ENCODE results near the gene TFDP2.
"Not testable (repeated sequence)": the region's sequence is repeated elsewhere in the genome, so short reads cannot be mapped to it uniquely, and the experiment has no call there.

The TFDP2 gene

DNA sequence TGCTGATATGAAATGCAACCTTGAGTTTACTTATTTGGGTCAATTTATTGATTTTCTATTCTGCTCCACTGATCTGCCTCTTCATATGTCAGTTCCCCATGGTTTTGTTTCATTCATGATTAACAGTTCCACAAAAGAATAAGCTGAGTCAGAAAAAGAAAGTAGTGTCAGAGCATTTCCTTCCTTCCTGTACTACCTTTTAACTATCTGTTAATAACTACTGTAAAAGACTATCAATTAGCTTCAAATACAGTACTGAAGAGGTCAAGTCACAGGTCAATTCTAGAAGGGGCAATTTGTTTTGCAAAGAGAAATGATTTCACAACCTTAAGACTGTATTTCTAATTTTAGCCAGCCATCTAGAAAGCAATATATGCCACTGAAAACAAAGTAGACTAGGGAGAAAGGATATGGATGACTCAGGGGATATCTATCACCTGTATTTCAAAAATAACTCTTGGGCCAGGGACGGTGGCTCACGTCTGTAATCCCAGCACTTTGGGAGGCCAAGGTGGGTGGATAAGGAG, 129.5 kb downstream of the TFDP2 start:
- ATAC-seq (no peak), DNase-seq (no peak)

DNA sequence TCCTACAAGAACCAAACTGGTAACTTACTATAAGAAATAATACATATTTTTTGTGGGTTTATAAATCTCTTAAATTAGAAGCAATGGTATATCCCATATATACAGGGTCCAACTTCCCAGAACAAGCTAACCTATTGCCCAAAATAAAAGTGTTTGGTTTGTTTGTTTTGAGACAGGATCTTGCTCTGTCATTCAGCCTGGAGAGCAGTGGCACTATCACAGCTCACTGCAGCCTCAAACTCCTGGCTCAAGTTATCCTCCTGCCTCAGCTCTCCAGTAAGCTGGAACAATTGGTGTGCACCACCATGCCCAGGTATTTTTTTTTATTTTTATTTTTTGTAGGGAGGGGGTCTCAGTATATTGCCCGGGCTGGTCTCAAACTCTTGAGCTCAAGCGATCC, 135.4 kb downstream of the TFDP2 start:
- DNase-seq (no peak), ATAC-seq (no peak)

DNA sequence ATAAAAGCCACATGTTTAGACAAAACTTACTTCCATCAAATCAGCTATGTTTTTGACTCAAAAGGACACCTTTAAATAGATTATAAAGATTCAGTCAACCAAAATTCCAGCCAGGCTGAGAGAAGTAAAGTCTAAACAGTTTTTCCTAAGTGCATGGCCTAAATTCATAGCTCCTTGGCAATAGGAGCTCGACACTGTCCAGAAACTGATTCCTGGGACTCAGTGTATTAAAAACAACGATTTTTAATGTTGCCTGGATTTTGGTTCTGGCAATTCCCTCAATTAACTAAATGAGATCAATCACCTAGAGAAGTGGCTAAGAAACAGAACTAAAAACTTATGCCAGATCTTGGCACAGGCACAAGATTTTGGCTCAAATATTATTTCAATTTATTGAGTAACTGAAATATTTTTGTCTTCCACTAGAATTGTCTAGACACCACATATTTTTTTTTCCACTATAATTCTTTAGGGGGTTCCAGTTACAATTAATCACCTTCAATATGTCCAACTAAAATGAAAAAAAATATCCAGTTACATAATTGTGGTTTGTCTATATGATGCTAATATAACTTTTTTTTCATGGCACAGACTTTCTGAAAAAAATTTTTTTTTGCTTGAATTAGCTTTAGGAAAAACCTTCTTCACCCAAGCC, 135.9 kb downstream of the TFDP2 start:
- ATAC-seq (no peak), DNase-seq (no peak)

DNA sequence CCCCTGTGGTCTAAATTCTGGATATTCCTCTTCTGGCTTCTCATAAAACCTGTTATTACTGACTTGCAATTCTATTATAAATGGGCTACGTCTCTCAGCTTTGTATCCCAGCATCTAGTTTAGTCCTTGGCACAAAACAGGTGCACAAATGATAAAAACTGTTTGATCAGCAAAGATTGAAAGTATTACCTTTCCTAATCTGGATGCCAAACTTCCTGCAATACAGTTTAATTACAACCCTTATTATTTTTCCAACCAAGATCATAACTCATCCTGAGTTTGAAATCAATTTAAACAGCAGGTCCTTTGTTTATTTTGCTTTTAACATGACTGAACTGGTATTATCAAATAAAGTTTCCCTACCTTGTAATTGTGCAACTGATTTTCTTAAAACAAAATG, 140.3 kb downstream of the TFDP2 start:
- DNase-seq (no peak), ATAC-seq (no peak)

DNA sequence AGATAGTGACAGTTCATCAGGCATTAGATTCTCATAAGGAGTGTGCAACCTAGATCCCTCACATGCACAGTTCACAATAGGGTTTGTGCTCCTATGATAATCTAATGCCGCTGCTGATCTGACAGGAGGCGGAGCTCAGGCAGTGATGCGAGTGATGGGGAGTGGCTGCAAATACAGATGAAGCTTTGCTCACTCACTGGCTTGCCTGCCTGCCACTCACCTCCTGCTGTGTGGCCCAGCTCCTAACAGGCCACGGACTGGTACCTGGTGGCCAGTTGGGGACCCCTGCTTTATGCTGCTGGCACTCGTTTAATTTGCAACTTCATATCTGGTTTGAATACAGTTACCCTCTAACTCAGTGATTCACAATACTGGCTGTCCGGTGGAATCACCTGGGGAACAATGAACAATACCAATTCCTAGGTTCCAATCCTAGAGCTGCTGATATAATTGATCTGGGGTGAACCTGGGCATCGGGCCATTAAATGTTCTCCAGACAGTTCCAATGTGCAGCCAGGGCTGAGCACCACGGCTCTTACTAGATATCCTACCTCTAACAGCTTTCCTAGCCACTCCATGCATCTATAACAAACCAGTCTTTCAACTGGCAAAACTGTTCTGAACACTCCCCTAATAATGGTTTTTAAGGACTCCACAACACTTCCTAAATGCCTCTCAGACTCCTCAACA, 141.5 kb downstream of the TFDP2 start:
- ATAC-seq (no peak), DNase-seq (no peak)

DNA sequence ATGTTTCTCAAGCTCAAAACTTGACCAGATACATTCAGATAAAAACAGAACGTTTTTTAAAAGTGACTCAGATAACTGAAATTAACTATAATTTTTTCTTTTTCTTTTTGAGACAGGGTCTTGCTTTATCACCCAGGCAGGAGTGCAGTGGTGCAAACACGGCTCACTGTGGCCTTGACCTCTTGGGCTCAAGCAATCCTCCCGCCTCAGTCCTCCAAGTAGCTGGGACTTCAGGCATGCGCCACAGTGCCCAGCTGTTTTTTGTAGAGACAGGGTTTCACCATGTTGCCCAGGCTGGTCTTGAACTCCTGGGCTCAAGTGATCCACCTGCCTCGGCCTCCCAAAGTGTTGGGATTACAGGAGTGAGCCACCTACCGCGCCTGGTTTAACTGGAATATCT, 144.4 kb downstream of the TFDP2 start:
- not testable (repeated sequence) for ATAC-seq, DNase-seq

DNA sequence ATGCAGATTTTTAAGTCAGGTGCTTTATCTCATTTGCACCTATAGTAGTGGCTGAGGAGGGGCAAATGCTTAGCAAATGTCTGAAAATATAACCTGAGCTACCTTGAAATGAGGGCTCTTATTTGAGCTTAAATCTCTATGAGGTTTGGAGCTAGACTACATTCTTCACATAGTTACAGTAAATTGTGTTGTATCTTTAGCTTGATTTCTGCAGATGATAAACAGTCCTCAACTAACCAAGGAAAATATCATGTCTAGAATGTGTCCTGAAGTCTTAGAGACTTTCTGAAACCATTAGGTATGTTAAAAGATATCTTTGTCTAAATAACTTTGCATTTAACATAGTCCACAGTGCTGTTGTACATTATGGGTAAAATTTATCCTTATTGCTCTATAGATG, 145.3 kb downstream of the TFDP2 start:
- DNase-seq (no peak), ATAC-seq (no peak)

DNA sequence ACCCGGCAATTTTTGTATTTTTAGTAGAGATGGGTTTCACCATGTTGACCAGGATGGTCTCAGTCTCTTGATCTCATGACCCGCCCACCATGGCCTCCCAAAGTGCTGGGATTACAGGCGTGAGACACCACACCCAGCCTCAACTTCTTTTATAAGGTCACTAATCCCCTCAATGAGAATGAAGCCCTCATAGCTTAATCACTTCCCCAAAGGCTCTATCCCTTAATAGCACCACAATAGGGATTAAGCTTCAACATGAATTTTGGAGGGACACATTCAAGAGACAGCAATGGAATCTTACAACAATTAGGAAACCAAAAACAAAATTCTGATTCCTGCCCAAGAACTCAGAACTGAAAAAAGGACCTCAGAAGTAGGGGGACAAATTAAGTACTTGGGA, 146.1 kb downstream of the TFDP2 start:
- ATAC-seq = no peak
- DNase-seq = no peak

DNA sequence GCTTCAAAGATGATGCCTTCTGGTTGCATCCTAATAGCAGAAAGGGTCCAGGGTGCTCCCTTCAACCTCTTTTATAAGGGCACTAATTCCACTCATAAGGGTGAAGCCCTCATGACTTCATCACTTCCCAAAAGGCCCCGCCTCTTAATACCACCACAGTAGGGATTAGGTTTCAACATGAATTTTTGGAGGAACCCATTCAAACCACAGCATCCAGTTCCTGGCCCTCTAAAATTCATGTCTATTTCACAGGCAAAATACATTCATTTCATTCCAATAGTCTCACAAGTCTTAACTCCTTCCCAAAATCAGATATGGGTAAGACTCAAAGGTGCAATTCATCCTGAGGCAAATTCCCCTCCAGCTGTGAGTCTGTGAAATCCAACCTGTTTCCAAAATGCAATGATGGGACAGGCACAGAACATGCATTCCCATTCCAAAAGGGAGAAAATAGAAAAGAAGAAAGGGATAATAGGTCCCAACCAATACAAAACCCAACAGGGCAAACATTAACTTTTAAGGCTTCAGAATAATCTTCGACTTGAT, 148.9 kb downstream of the TFDP2 start:
- DNase-seq (no peak), ATAC-seq (no peak)

DNA sequence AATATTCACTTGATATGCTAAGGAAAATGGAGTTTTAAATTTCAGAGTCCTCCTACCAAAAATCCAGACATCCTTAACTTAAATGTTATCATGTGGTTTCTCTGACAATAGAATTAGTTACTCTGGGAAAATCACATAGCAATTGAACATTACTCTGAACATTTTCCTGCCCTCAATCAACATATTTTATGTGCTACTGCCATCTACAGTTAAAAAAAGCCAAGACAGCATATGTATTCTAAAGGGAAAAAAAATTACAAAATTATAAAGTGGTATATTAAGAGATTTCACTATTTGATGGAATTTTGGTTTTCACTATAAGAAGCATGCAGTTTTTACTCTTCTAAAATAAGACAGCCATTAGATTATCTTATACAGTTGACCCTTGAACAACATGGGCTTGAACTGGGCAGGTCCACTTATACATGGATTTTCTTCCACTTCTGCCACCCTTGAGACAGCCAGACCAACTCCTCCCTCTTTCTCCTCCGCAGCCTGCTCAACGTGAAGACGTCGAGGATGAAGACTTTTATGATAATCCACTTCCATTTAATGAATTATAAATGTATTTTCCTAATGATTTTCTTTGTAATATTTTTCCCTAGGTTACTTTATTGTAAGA, 150.6 kb downstream of the TFDP2 start:
- no peak for DNase-seq
- no peak for ATAC-seq

DNA sequence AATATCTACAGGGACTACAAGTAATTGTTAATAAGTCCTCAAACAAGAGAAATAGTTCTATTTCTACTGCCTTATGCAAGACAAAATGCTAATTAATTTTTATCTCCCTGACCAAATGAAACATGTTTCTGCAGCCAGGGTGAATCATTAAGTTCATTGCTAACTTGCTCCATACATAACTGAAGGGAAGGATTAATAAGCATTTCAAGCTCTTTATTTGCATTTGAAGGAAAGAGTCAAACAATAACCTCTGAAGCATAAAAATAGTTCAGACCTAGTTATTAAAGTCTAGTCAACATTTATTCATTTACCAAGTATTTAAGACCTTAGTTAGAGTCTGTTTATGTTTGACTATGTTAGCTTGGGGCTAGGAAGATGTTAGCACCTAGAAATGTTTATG, 152.9 kb downstream of the TFDP2 start:
- no peak for ATAC-seq

DNA sequence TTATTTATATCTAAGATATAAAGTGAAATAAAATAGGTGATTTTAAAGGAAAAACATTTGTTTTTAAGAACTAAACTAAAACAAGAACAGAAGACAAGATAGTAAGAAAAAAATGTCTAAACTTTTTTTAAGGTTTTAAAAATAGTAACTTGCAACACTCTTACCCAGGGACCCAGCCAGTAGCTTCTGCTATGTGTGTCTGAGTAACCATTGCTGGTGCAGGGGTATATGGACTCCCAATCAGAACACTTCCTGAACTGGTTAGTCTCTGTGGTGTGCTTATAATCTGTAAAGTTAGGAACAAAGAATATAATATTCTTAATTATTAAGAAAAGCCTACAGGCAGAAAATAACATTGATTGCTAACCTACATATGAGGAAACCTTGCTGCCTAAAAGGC, 154.5 kb downstream of the TFDP2 start:
- DNase-seq = no peak
- ATAC-seq = no peak

More for the DNA sequence above, 152.9 kb downstream of the TFDP2 start:
- no peak for DNase-seq

DNA sequence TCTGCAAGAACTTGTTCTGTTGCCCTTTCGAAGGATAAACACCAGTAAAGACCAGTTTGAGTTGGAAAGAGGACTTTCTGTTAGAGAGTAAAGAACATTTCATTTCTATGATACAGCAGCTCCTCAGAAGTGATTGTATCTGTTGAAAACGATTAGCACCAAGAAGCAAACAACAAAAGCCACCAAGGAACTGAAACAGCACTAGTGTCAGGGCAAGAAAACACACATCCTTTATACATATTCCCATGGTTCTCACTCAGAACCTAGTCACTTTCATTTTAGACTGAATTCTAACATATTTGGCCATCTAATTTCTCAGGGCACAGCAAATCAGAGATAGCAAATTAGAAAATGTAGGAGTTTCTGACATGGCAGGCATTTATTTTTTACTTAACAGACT, 156.8 kb downstream of the TFDP2 start:
- ATAC-seq (no peak), DNase-seq (no peak)

DNA sequence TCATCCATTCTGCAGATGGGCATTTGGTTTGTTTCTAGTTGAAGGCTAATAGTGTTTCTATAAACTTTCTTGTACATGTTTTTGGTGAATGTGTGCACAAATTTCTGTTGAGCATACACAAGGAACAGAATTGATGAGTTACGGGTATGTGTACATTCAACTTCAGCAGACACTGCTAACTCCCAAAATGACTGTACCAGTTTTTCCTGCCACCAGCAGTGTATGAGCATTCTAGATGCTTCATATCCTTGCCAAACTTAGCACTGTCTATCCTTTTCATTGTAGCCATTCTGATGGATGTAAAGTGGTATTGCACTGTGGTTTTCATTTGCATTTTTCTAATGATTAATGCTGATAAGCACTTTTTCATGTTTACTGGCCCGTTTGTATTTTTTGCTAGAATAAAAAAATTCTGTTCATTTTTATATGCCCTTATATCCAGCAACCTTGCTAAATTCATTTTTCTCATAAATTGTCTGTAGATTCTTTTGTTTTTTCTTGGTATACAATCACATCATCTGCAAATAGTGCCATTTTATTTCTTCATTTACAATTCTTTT, 162.7 kb downstream of the TFDP2 start:
- ATAC-seq = no peak
- DNase-seq = no peak

DNA sequence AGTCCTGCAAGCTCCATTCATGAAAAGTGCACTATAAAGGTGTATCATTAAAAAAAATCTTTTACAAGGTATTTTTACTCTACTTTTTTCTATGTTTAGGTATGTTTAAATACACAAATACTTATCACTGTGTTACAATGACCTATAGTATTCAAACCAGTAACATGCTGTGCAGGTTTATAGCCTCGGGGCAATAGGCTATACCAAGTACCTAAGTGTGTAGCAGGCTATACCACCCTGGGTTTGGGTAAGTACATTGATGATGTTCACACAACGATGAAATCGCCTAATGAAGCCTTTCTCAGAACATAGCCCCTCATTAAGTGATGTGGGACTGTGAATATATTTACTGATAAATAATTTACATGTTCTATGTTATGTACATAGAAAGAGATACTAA, 168.3 kb downstream of the TFDP2 start:
- DNase-seq = no peak
- ATAC-seq = no peak

DNA sequence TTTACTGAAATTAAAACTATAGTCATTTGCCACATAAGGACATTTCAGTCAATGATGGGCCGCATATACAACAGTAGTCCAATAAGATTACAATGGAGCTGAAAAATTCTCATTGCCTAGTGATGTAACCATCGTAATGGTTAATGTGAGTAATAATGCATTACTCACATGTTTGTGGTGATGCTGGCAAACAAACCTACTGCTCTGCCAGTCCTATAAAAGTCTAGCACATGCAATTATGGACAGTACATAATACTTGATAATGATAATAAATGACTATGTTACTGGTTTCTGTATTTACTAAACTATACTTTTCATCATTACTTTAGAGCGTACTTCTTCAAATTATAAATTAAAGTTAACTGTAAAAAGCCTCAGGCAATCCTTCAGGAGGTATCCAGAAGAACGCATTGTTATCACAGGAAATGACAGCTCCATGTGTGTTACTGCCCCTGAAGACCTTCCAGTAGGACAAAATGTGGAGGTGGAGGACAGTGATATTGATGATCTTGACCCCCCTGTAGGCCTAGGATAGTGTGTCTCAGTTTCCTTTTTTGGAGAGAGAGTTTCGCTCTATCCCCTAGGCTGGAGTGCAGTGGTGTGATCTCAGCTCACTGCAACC, 170.2 kb downstream of the TFDP2 start:
- DNase-seq (no peak), ATAC-seq (no peak)

DNA sequence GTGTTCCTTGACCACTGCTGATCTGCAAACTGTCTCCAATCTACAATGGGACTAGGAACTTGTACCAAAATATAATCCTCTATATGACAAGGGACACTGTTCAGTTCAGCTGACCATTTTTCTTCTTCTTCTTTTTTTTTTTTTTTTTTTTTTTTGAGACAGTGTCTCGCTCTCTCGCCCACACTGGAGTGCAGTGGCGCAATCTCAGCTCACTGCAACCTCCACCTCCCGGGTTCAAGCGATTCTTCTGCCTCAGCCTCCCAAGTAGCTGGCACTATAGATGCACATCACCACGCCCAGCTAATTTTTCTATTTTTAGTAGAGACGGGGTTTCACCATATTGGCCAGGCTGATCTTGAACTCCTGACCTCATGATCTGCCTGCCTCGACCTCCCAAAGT, 174.6 kb downstream of the TFDP2 start:
- not testable (repeated sequence) for ATAC-seq, DNase-seq

DNA sequence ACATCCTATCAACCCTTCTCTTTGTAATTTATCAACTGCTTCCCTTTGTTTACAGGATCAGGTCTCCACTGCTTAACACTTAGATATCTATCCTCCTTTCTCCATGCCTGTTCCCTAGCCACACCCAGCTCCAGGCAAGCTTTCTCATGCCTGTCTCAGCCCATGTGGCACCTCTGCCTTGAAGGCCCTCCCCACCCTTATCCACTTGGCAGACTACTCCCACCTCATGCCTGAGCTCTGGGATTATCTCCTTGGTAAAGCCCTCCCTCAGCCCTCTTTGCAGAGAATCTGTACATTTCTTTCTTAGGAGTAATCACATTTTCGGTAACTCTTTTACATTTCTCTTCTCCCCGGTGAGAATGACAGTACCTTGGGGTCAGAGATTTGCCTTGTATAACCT, 176.9 kb downstream of the TFDP2 start:
- DNase-seq (no peak), ATAC-seq (no peak)

DNA sequence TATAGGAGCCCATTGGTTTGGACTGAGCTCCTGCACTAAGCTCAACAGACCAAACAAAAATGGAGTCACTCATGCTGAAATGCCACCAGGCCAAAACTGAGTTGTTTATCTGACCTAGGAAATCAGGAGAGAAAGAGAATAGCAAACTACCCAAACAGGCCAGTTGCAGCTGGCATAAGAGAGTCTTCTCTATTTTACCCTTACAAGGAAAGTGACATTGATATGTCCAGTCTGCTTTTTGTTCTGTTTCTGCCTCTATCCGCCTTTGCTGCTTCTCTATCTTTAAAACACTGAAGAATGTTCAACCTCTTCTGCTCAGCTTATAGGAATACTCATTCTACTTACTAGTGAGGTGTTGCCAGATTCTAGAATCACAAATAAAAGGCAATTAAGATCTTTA, 177.8 kb downstream of the TFDP2 start:
- ATAC-seq (no peak), DNase-seq (no peak)

DNA sequence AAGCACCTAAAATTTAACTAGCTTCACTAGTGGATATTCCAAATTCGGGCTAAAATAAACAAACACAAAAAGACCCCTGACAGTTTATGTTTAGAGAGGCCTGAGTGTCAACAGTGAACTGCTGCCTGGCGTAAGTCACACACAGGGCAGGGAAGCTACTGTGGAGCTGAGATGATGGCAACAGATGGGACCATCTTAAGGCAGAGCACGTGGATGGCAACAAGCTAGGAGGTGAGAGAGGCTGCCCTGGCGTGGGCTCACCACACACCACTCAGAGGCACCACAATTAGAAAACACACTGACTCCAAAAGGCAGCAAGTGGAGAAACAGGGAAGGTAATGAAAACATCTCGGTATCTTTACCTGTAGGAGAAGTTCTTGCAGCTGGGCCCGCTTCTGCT, 179.6 kb downstream of the TFDP2 start:
- ATAC-seq = no peak
- DNase-seq = no peak

DNA sequence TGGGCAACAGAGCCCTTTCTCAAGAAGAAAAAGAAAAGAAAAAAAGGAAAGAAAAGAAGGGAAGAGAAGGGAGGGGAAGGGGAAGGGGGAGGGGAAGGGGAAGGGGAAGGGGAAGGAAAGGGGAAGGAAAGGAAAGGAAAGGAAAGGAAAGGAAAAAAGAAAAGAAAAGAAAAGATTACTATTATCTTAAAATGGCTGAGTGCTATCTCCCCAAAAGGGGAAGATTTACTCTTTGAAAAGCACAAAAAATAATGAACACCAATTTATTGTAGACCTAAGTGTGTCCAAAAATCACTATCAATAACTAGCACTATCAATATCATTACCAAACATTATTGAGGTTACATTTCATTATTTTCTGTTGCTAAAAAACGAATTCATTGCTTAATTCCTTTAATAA, 183.9 kb downstream of the TFDP2 start:
- ATAC-seq = no peak
- no peak for DNase-seq

DNA sequence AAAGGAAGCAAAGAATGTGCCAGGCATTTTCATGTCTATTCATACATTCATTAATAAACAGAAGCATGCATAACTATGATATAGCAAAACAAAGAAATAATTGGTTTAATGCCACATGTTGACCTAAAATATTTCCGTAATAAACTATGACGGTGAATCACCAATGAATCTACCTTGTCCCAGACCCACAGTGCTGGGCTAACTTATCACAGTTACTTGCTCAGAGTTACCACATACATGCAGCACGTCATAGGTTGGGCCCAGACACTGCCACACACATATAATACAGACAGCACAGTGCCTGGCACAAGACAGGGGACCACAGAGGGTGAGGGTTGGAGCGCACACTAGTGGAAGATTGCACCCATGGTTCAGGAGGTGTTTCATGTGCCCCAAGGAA, 186.0 kb downstream of the TFDP2 start:
- DNase-seq (no peak), ATAC-seq (no peak)
